Caco-2 (cell line): ENCODE measurements around the gene SGF29. TPM values are rescaled to one million over a fixed set of nuclear protein-coding genes. Genes with fewer than 3 reads are reported as not detected.
"Not testable (repeated sequence)": the region's sequence is repeated elsewhere in the genome, so short reads cannot be mapped to it uniquely, and the experiment has no call there.

Source experiments
- BruUV-seq: library from RNA; stranded (reverse); fragments of 400-500 nt; replicated peaks from 2 replicates; lab custom pipeline; 2021; lab: Mats Ljungman, UMichigan
- CTCF ChIA-PET: fragments of 300-600 bp; sonication (Branson Sonifier 250); formaldehyde crosslinking; loops from one replicate; lab custom pipeline; 2022; ENCODE audit warnings: antibody characterized with exemption; lab: Charles Lee
- POLR2A ChIA-PET: fragments of 300-600 bp; sonication (Branson Sonifier 250); formaldehyde crosslinking; loops from one replicate; lab custom pipeline; 2022; ENCODE audit warnings: antibody characterized with exemption; lab: Charles Lee
- DNase-seq, 2 experiments: peaks; one replicate each; pipeline versions ENCODE4 v3.0.0 to v3.0.0-alpha.2; 2020 to 2022
- H3K27me3 ChIP-seq: replicated peaks from 2 replicates; pipeline ENCODE4 v1.6.0; 2011; ENCODE audit warnings: low read length; ENCODE audit not compliant: control insufficient read depth, insufficient read depth
- H3K36me3 ChIP-seq: 2 replicates; pipeline ENCODE4 v1.5.1; 2011; ENCODE audit warnings: low read length; ENCODE audit not compliant: control insufficient read depth, insufficient read depth
- H3K4me1 ChIP-seq: fragments of 250-450 bp; sonication (Bioruptor Pico); 2 replicates; pipeline ENCODE4 v1.5.1; 2020; ENCODE audit warnings: mild to moderate bottlenecking
- H3K4me3 ChIP-seq: 2 replicates; pipeline ENCODE4 v1.5.1; 2011; ENCODE audit warnings: low read depth, mild to moderate bottlenecking, control low read depth, low read length
- H3K9me3 ChIP-seq: fragments of 250-450 bp; sonication (Bioruptor Pico); 2 replicates; pipeline ENCODE4 v1.5.1; 2020; ENCODE audit warnings: mild to moderate bottlenecking, moderate library complexity
- H3K27ac Mint-ChIP-seq: one replicate; pipeline ENCODE4 v1.8.0; 2022; ENCODE audit warnings: mixed read lengths; ENCODE audit not compliant: unreplicated experiment
- H3K27me3 Mint-ChIP-seq: one replicate; pipeline ENCODE4 v1.8.0; 2022; ENCODE audit warnings: mixed read lengths; ENCODE audit not compliant: insufficient read depth, unreplicated experiment
- H3K36me3 Mint-ChIP-seq: one replicate; pipeline ENCODE4 v1.8.0; 2022; ENCODE audit warnings: mild to moderate bottlenecking, mixed read lengths; ENCODE audit not compliant: insufficient read depth, unreplicated experiment
- H3K4me1 Mint-ChIP-seq: one replicate; pipeline ENCODE4 v1.8.0; 2022; ENCODE audit warnings: low read depth, mixed read lengths; ENCODE audit not compliant: unreplicated experiment
- H3K4me3 Mint-ChIP-seq: one replicate; pipeline ENCODE4 v1.8.0; 2022; ENCODE audit warnings: mild to moderate bottlenecking, moderate library complexity, mixed read lengths; ENCODE audit not compliant: unreplicated experiment
- H3K9me3 Mint-ChIP-seq: one replicate; pipeline ENCODE4 v1.8.0; 2022; ENCODE audit warnings: mixed read lengths; ENCODE audit not compliant: unreplicated experiment
- CTCF ChIP-seq, 2 experiments: fragments of 200-600 bp in 1 of 2; IDR thresholded peaks; 1 replicate in 1 of 2; 2 replicates in 1 of 2; pipeline versions ENCODE4 v1.5.1 to v1.8.0; 2011 to 2022; ENCODE audit warnings: antibody characterized with exemption in 1 of 2, control low read depth in 1 of 2, inconsistent platforms in 1 of 2, low read depth in 1 of 2, low read length in 1 of 2, mild to moderate bottlenecking in 1 of 2, moderate library complexity in 1 of 2; ENCODE audit not compliant: insufficient read depth in 1 of 2, severe bottlenecking in 1 of 2, unreplicated experiment in 1 of 2
- intact Hi-C: fragments of 100-400 bp; cut with micrococcal nuclease; formaldehyde crosslinking; loops from one replicate; pipeline ENCODE4 v1.10.0; 2022; ENCODE audit not compliant: unreplicated experiment
- total RNA-seq: library from RNA; stranded (reverse); gene quantifications from 2 replicates; pipeline ENCODE4 v1.2.3, GENCODE V29; 2022

SGF29 gene
- total RNA-seq, 1 experiment from 2014 or later = 29.8 TPM

GRCh38 chr16:28563218-28563617 lies 9.5 kb downstream of the SGF29 start:
- H3K36me3 ChIP-seq = no peaks in the 10 kb centered on the region; the same call in 1 of the 2 replicates
- no peak overlapping the region for H3K4me3 ChIP-seq
- POLR2A ChIA-PET = no interaction called here
- Mint-ChIP-seq H3K4me3 (no peak overlapping the region), H3K36me3 (peaks cover 17% of the 10 kb centered on the region), H3K27ac (no peak overlapping the region), H3K9me3 (peaks cover 21% of the 10 kb centered on the region), H3K27me3 (no peaks in the 10 kb centered on the region), H3K4me1 (peaks cover 8% of the 10 kb centered on the region)
- intact Hi-C loops = no loop called here
- TF ChIP-seq CTCF (IDR thresholded peaks at IDR 0.05; ENCODE audit: insufficient read depth in 1 of 2, low read depth in 1 of 2, low read length in 1 of 2, severe bottlenecking in 1 of 2, unreplicated experiment in 1 of 2) = no peak
- DNase-seq = no peak
- peaks cover 13% of the 10 kb centered on the region; the same call in 1 of the 2 replicates for H3K9me3 ChIP-seq
- BruUV-seq = no TSS peak
- CTCF ChIA-PET = no interaction called here
- no peaks in the 10 kb centered on the region for H3K27me3 ChIP-seq
- H3K4me1 ChIP-seq = peaks cover 15% of the 10 kb centered on the region

GRCh38 chr16:28566233-28566925 lies 12.7 kb downstream of the SGF29 start:
- peaks cover 21% of the 10 kb centered on the region for H3K9me3 Mint-ChIP-seq
- BruUV-seq, H3K4me3 Mint-ChIP-seq, H3K27me3 Mint-ChIP-seq, H3K4me1 Mint-ChIP-seq, CTCF ChIA-PET, DNase-seq, H3K27me3 ChIP-seq, H3K36me3 ChIP-seq, H3K27ac Mint-ChIP-seq, intact Hi-C loops, H3K4me3 ChIP-seq, POLR2A ChIA-PET: not testable (repeated sequence)
- Histone ChIP-seq H3K9me3 (peaks cover 13% of the 10 kb centered on the region; the same call in 1 of the 2 replicates), H3K4me1 (peaks cover 11% of the 10 kb centered on the region)
- peaks cover 11% of the 10 kb centered on the region for H3K36me3 Mint-ChIP-seq

- Mint-ChIP-seq H3K27ac (no peak overlapping the region), H3K4me1 (peaks cover 8% of the 10 kb centered on the region), H3K36me3 (peaks cover 11% of the 10 kb centered on the region), H3K4me3 (no peak overlapping the region), H3K9me3 (peaks cover 21% of the 10 kb centered on the region), H3K27me3 (no peaks in the 10 kb centered on the region)
- BruUV-seq = no TSS peak
- no peaks in the 10 kb centered on the region for H3K27me3 ChIP-seq
- intact Hi-C loops = no loop called here
- POLR2A ChIA-PET = no interaction called here
- peaks cover 2% of the 10 kb centered on the region for H3K4me1 ChIP-seq
- H3K4me3 ChIP-seq = no peak overlapping the region
- H3K9me3 ChIP-seq = peaks cover 13% of the 10 kb centered on the region; the same call in 1 of the 2 replicates
- no peak for DNase-seq
- no peaks in the 10 kb centered on the region for H3K36me3 ChIP-seq
- CTCF ChIA-PET = no interaction called here
- TF ChIP-seq CTCF (IDR thresholded peaks at IDR 0.05; ENCODE audit: insufficient read depth in 1 of 2, low read depth in 1 of 2, low read length in 1 of 2, severe bottlenecking in 1 of 2, unreplicated experiment in 1 of 2) = no peak
These were observed 13.6 kb downstream of the SGF29 start for GRCh38 chr16:28567292-28567691.
